HAP-1 (cell line): ENCODE measurements around the gene CLEC5A.
A peak's percentile ranks its signal among the peaks of the same experiment; 100 is the strongest.
"Not testable (repeated sequence)": the region's sequence is repeated elsewhere in the genome, so short reads cannot be mapped to it uniquely, and the experiment has no call there.

ENCODE experiments used
- DNase-seq, 2 experiments: peaks; one replicate each; pipeline ENCODE4 v3.0.0-alpha.2; 2016 to 2020; ENCODE audit warnings: low spot score in 2 of 2
- H3K27me3 ChIP-seq: fragments of 250-450 bp; sonication (Bioruptor Pico); 2 replicates; pipeline ENCODE4 v1.5.1; 2020; ENCODE audit warnings: low read depth, mild to moderate bottlenecking, moderate library complexity
- H3K36me3 ChIP-seq: fragments of 250-450 bp; sonication (Bioruptor Pico); replicated peaks from 2 replicates; pipeline ENCODE4 v1.5.1; 2020; ENCODE audit warnings: mild to moderate bottlenecking
- H3K4me1 ChIP-seq: fragments of 250-450 bp; sonication (Bioruptor Pico); 2 replicates; pipeline ENCODE4 v1.5.1; 2020; ENCODE audit warnings: mild to moderate bottlenecking
- H3K4me3 ChIP-seq: fragments of 250-450 bp; sonication (Bioruptor Pico); 2 replicates; pipeline ENCODE4 v1.5.1; 2020; ENCODE audit warnings: mild to moderate bottlenecking, moderate library complexity
- H3K9me3 ChIP-seq: fragments of 250-450 bp; sonication (Bioruptor Pico); 2 replicates; pipeline ENCODE4 v1.5.1; 2020; ENCODE audit warnings: mild to moderate bottlenecking, moderate library complexity
- in situ Hi-C: fragments of 300-500 bp; cut with MboI; formaldehyde crosslinking; loops from 3 replicates; pipeline ENCODE4 v1.14.3; 2020; ENCODE audit warnings: low sequenced_read_pairs, inconsistent platforms, mixed read lengths

Gene CLEC5A

GRCh38 chr7:141946796-141947195 lies at the start of gene CLEC5A:
Gene CLEC5A (minus strand): TSS chr7:141946974. CDS start chr7:141946292, 682 bp downstream.
- no peak within 1 kb of the TSS for H3K4me3 ChIP-seq
- H3K9me3 ChIP-seq = no peaks in the 10 kb centered on the region
- H3K4me1 ChIP-seq = no peaks in the 10 kb centered on the region
- no peaks in the 10 kb centered on the region for H3K36me3 ChIP-seq
- no peak for DNase-seq
- no peaks in the 10 kb centered on the region for H3K27me3 ChIP-seq
- in situ Hi-C loops = no loop called here

GRCh38 chr7:141993354-141993753 lies 46.6 kb upstream of the CLEC5A start:
- Histone ChIP-seq H3K9me3 (no peaks in the 10 kb centered on the region), H3K4me1 (no peaks in the 10 kb centered on the region), H3K27me3 (no peaks in the 10 kb centered on the region), H3K36me3 (no peaks in the 10 kb centered on the region), H3K4me3 (no peak overlapping the region)
- DNase-seq = no peak
- in situ Hi-C loops = no loop called here

DNA sequence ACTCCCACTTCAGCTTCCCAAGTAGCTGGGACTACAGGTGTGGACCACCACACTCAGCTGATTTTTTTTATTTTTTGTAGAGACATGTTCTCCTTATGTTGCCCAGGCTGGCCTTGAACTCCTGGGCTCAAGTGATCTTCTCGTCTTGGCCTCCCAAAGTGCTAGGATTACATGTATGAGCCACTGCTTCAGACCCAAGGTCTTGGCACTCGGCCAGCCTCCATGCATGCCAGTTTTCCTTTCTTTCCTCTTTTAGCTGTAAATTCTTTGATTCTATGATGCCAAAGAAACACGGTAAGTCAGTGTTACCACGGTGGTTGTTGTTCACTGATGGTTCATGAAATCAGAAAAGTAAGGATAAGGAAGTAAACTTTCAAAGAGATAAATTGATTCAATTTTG lies 45.9 kb upstream of the CLEC5A start:
- Histone ChIP-seq H3K4me3 (no peak overlapping the region), H3K9me3 (no peaks in the 10 kb centered on the region), H3K27me3 (no peaks in the 10 kb centered on the region), H3K36me3 (no peaks in the 10 kb centered on the region), H3K4me1 (no peaks in the 10 kb centered on the region)
- in situ Hi-C loops = no loop called here
- no peak for DNase-seq

GRCh38 chr7:141992156-141992555 lies 45.4 kb upstream of the CLEC5A start:
- Histone ChIP-seq H3K4me3 (no peak overlapping the region), H3K36me3 (no peaks in the 10 kb centered on the region), H3K4me1 (no peaks in the 10 kb centered on the region), H3K27me3 (no peaks in the 10 kb centered on the region), H3K9me3 (no peaks in the 10 kb centered on the region)
- in situ Hi-C loops = no loop called here
- no peak for DNase-seq

- no peaks in the 10 kb centered on the region for H3K27me3 ChIP-seq
- no peaks in the 10 kb centered on the region for H3K36me3 ChIP-seq
- in situ Hi-C loops = no loop called here
- H3K4me3 ChIP-seq = no peak overlapping the region
- no peak for DNase-seq
- H3K4me1 ChIP-seq = no peaks in the 10 kb centered on the region
- H3K9me3 ChIP-seq = no peaks in the 10 kb centered on the region
Observed at GRCh38 chr7:141991140-141991539, 44.4 kb upstream of the CLEC5A start.

DNA sequence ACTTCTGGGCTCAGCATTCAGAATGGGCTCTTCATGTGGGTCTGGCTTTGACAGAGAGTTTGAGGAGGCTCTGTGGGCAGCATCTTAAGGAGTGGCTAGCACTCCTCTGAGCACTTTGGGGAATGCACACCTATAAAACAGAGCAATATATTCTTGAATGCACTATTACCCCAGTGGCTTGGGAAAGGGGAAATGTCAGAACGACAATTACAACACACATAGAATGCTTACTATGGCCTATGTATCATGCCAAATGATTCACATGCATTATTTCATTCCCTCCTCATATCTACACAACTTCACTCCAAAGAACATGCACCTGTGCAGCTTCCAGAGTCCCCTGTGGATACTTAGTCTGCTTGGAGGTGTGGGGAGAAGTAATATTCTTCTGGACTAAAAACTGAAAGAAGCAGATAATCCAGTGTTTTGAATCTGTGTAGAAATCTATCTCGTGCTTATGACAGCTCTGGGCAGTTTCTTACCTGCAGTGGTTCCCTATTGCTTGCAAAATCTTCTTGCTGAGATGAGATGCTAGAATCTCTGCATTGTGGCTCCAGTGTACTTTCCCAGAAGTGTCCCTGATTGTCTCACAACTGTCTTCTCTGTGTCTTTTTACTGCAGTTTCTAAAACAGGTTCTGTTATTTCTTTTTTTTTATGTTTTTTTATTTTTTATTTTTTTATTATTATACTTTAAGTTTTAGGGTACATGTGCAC lies 43.4 kb upstream of the CLEC5A start:
- in situ Hi-C loops = no loop called here
- no peaks in the 10 kb centered on the region for H3K36me3 ChIP-seq
- no peaks in the 10 kb centered on the region for H3K4me1 ChIP-seq
- H3K4me3 ChIP-seq = no peak overlapping the region
- DNase-seq = no peak
- H3K27me3 ChIP-seq = no peaks in the 10 kb centered on the region
- H3K9me3 ChIP-seq = no peaks in the 10 kb centered on the region

DNA sequence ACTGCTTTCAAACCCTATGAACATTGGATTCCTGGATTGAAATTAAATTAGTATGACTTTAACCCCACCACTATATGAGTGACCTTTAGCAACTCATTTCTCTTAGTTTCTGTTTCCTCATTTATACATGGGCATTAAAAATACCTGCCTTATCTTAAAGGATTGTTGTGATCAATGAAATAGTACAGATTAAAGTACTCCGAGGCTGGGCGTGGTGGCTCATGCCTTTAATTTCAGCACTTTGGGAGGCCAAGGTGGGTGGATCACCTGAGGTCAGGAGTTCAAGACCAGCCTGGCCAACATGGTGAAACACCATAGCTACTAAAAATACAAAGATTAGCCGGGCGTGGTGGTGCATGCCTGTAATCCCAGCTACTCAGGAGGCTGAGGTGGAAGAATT lies 41.0 kb upstream of the CLEC5A start:
- H3K4me1 ChIP-seq, H3K36me3 ChIP-seq, DNase-seq, H3K4me3 ChIP-seq, in situ Hi-C loops, H3K9me3 ChIP-seq, H3K27me3 ChIP-seq: not testable (repeated sequence)

DNA sequence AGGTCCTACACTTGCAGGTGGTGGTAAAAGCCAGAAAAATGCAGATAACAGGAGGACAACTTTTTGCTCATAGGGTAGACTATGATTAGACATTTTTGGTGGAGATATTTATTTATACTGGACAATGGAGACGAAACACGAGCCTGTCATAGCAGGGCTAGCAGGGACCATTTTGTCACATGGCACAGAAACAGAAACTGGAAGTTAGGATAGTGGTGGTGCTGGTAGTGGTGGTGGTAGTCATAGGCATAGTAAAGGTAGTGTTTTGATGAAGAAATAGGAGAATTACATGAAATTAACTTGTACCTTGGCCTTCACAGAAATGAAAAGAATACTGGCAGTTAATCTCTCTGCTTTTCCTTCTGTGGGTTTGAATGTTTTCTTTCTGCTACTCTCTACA lies 40.1 kb upstream of the CLEC5A start:
- H3K4me3 ChIP-seq = no peak overlapping the region
- DNase-seq = no peak
- no peaks in the 10 kb centered on the region for H3K9me3 ChIP-seq
- in situ Hi-C loops = no loop called here
- no peaks in the 10 kb centered on the region for H3K27me3 ChIP-seq
- H3K36me3 ChIP-seq = no peaks in the 10 kb centered on the region
- H3K4me1 ChIP-seq = no peaks in the 10 kb centered on the region

DNA sequence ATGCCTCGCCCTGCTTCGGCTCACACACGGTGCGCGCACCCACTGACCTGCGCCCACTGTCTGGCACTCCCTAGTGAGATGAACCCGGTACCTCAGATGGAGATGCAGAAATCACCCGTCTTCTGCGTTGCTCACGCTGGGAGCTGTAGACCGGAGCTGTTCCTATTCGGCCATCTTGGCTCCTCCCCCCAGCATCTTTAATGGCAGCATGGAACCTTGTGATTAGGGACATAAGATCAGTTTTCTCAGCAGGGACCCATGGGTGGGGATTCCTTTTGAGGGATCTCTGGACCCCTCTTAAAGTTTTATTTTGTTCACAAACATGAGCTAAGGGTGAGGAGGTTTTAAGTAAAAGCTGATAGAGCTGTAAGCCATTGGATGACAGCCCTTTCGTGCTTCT lies 39.2 kb upstream of the CLEC5A start:
- not testable (repeated sequence) for H3K36me3 ChIP-seq, DNase-seq

GRCh38 chr7:141979568-141979967 lies 32.8 kb upstream of the CLEC5A start:
- Histone ChIP-seq H3K4me3 (no peak overlapping the region), H3K4me1 (no peaks in the 10 kb centered on the region), H3K9me3 (no peaks in the 10 kb centered on the region), H3K36me3 (no peaks in the 10 kb centered on the region), H3K27me3 (no peaks in the 10 kb centered on the region)
- no peak for DNase-seq
- in situ Hi-C loops = no loop called here

More for the DNA sequence above, 39.2 kb upstream of the CLEC5A start:
- H3K4me3 ChIP-seq, in situ Hi-C loops, H3K4me1 ChIP-seq, H3K27me3 ChIP-seq, H3K9me3 ChIP-seq: not testable (repeated sequence)

DNA sequence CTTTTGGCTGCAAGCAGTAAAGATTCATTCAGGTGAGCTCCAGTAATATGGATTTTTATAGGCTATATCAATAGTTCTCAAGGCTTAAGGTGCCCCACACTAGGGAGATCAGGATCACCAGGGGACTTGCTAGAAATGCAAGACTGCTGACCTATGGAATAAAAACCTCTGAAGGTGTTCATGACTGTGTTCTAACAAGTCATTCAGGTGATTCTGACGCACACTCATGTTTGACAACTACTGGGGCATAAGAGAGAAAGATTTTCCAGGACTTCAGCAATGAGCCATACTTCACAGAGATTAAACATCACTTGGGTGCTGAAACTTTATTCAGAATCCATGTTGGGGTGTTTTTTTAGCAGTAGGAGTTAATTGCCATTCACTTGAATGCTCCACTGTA lies 31.6 kb upstream of the CLEC5A start:
- Histone ChIP-seq H3K36me3 (no peaks in the 10 kb centered on the region), H3K9me3 (no peaks in the 10 kb centered on the region), H3K27me3 (no peaks in the 10 kb centered on the region), H3K4me1 (no peaks in the 10 kb centered on the region), H3K4me3 (no peak overlapping the region)
- in situ Hi-C loops = no loop called here
- no peak for DNase-seq

GRCh38 chr7:141976524-141977245 lies 29.9 kb upstream of the CLEC5A start:
- Histone ChIP-seq H3K36me3 (no peaks in the 10 kb centered on the region), H3K4me3 (no peak overlapping the region), H3K4me1 (no peaks in the 10 kb centered on the region), H3K9me3 (no peaks in the 10 kb centered on the region), H3K27me3 (no peaks in the 10 kb centered on the region)
- in situ Hi-C loops = no loop called here
- DNase-seq = no peak

DNA sequence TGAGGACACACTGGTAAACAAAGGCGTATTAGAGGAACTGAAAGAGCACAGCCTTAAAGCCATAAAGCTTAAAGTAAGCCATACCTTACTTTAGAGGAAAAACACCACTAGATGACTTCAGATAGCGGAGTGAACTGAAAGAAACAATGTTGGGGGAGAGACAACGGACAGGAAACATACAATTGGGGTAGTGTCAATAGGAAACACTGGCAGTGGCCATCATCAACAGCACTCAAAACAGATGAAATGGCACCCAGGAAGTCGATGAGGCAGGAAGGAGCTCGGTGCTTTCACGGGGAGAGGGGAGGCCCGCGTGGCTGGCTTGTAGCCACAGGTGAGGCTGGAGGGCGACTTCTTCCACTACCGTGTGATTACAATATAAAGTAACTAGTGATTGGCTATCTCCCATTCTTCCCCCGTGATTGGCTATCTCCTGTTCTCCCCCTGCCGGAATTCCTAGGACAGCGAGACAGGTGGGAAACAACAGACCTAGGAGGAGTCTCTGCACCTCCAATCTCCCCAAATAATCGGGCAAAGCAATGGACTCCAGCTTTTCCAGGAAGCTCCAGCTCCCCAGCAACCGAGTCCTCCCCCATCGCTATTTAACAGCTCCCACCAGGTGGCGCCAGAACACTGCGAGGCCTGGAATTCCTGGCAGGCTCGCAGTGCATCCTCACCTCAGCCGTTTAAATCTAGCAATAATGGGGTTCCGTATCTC lies 29.2 kb upstream of the CLEC5A start:
- Histone ChIP-seq H3K4me3 (no peak overlapping the region), H3K36me3 (no peaks in the 10 kb centered on the region), H3K4me1 (no peaks in the 10 kb centered on the region), H3K27me3 (no peaks in the 10 kb centered on the region), H3K9me3 (no peaks in the 10 kb centered on the region)
- DNase-seq = peak; percentile 9 to 87
- in situ Hi-C loops = no loop called here

DNA sequence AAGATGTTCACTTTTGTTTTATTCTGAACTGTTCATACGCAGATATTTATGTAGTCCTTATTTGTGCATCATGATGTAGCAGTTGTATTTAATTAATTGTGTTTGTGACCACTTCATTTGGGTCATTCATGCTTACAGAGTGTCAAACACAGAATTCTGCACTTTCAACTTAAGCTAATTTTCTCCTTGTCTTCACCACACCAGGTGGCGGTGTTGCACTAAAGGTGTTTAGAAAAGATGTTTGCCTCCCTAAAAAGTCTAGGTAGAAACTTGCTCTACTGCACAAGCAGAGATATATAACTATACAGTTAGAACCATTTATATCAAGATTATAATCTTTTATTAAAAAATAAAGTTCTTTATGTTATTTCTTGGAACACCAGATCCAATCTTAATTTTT lies 28.1 kb upstream of the CLEC5A start:
- no peaks in the 10 kb centered on the region for H3K27me3 ChIP-seq
- no peaks in the 10 kb centered on the region for H3K9me3 ChIP-seq
- no peak overlapping the region for H3K4me3 ChIP-seq
- in situ Hi-C loops = no loop called here
- DNase-seq = no peak
- H3K36me3 ChIP-seq = no peaks in the 10 kb centered on the region
- no peaks in the 10 kb centered on the region for H3K4me1 ChIP-seq
